Natural killer cell (primary cell): ENCODE data around the gene GPSM3. TPM values are rescaled to one million over a fixed set of nuclear protein-coding genes. Genes with fewer than 3 reads are reported as not detected.

Source experiments
- ATAC-seq, 3 donors: fragments of 150-1000 bp in 2 of 3; fragments of 200-7000 bp in 1 of 3; cut with Tn5 transposase; 1 replicate in 1 of 3; 2 replicates in 2 of 3; pipeline ENCODE4 v1.10.0; 2021; ENCODE audit warnings: mild to moderate bottlenecking in 2 of 3, moderate library complexity in 2 of 3
- DNase-seq, 2 donors: peaks; one replicate each; pipeline versions ENCODE4 v3.0.0 to v3.0.0-alpha.2; 2013 to 2021; ENCODE audit warnings: mixed read lengths in 1 of 2
- H3K27ac ChIP-seq: one replicate; pipeline ENCODE4 v1.5.1; 2013; ENCODE audit warnings: mild to moderate bottlenecking, low read length
- H3K27me3 ChIP-seq: one replicate; pipeline ENCODE4 v1.6.1; 2013; ENCODE audit warnings: low read length; ENCODE audit not compliant: control insufficient read depth, insufficient read depth
- H3K36me3 ChIP-seq: one replicate; pipeline ENCODE4 v1.6.1; 2013; ENCODE audit warnings: low read length; ENCODE audit not compliant: control insufficient read depth, insufficient read depth
- H3K4me1 ChIP-seq: one replicate; pipeline ENCODE4 v1.6.1; 2013; ENCODE audit warnings: low read length; ENCODE audit not compliant: control insufficient read depth, insufficient read depth
- H3K4me3 ChIP-seq: one replicate; pipeline ENCODE4 v1.5.1; 2013; ENCODE audit warnings: low read length
- H3K9me3 ChIP-seq: one replicate; pipeline ENCODE4 v1.6.1; 2013; ENCODE audit warnings: low read length; ENCODE audit not compliant: control insufficient read depth, insufficient read depth
- H3K27ac Mint-ChIP-seq, 2 donors: one replicate each; pipeline ENCODE4 v1.8.0; 2022; ENCODE audit warnings: mild to moderate bottlenecking in 2 of 2, mixed read lengths in 2 of 2, moderate library complexity in 1 of 2
- H3K27me3 Mint-ChIP-seq, 2 donors: one replicate each; pipeline ENCODE4 v1.8.0; 2022; ENCODE audit warnings: low read depth in 2 of 2, mixed read lengths in 2 of 2
- H3K36me3 Mint-ChIP-seq: one replicate; pipeline ENCODE4 v1.8.0; 2022; ENCODE audit warnings: mixed read lengths
- H3K4me1 Mint-ChIP-seq, 2 donors: one replicate each; pipeline ENCODE4 v1.8.0; 2022; ENCODE audit warnings: mixed read lengths in 2 of 2
- H3K4me3 Mint-ChIP-seq: one replicate; pipeline ENCODE4 v1.8.0; 2022; ENCODE audit warnings: mild to moderate bottlenecking, moderate library complexity, mixed read lengths
- H3K9me3 Mint-ChIP-seq, 2 donors: one replicate each; pipeline ENCODE4 v1.8.0; 2022; ENCODE audit warnings: mixed read lengths in 2 of 2
- WGBS: methylation state at CpG from one replicate; pipeline ENCODE4 v1.1.7; 2013; ENCODE audit warnings: missing lambda C conversion rate; ENCODE audit not compliant: insufficient coverage; 5-methylcytosine and 5-hydroxymethylcytosine counted together
- intact Hi-C: fragments of 100-400 bp; cut with micrococcal nuclease; formaldehyde crosslinking; loops from one replicate; pipeline ENCODE4 v1.14.2; 2022
- total RNA-seq, 4 donors: library from RNA; stranded (reverse); fragments of 120-200 nt in 1 of 4; gene quantifications; one replicate each; pipeline versions ENCODE4 v1.2.3 to v1.2.4, GENCODE V29; 2013 to 2022
- TF ChIP-seq, protein P1 (sequence below): fragments of 200-600 bp; IDR thresholded peaks from one replicate; pipeline ENCODE4 v1.8.0; 2022; ENCODE audit warnings: antibody characterized with exemption

The GPSM3 gene
- total RNA-seq, 3 donors from 2014 or later (not counting 1 experiment from before 2014, with no cell fraction given): 216 to 240 (median 221) TPM

DNA sequence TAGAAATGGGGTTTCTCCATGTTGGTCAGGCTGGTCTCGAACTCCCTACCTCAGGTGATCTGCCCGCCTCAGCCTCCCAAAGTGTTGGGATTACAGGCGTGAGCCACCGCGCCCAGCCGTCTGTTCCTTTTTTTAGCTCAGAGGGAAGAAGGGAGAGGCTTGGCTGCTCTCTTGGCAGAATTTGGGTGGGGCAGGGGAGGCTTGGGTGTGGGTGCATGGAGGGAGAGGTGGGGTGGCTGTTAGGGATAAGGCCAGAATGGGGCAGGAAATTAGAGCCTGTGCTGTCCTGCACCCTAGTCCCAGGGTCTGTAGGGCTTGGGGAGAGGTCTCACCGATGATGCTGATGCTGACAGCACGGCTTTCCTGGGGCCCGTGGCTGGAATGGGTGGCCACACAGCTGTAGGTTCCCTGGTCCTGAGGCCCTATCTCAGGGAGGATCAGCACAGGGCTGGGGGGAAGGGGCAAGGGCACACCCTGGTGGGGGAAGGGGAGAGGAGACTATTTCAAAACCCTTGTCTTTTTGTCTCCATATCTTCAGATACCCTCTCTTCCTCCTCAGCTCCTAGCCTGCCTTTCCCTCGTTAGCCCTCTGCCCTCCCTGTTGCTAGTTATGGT is 10.4 kb downstream of the GPSM3 start:
- DNase-seq: no peak
- H3K36me3 ChIP-seq: peaks cover 47% of the 10 kb centered on the region

DNA sequence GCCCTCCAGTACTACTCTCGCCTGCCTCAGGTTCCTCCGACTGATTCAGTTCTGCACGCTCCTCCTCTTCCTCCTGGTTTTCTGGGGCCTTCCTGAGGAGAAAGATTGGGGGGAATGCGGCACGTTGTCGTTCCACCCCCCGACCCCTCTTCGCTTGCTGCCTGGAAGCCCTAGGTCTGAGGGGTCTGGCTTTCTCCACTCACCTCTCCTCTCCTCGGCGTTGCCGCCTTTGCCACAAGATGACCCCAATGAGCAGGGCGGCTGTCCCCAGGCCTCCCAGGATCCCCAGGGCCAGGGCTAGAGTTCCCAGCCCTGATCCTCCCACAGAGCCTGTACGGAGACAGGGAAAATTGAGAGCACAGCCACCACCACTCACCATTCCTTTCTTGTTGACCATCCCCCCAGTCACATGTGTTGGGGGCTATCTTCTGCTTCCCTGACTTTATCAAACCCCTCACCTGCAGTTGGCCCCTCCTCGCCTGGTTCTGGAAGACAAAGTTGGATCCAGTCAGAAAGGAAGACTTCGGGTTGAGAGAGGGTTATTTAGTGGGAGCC is 11.2 kb downstream of the GPSM3 start:
- Mint-ChIP-seq H3K9me3 (no peaks in the 10 kb centered on the region), H3K27ac (peak overlapping the region in 1 of 2 donors; percentile 97), H3K27me3 (no peaks in the 10 kb centered on the region), H3K4me3 (peak overlapping the region; percentile 25), H3K36me3 (peaks cover 4% of the 10 kb centered on the region), H3K4me1 (peaks cover 45 to 65% of the 10 kb centered on the region in 2 donors)
- no peaks in the 10 kb centered on the region for H3K27me3 ChIP-seq
- no peak overlapping the region for H3K27ac ChIP-seq
- H3K4me3 ChIP-seq: no peak overlapping the region
- no peak for DNase-seq
- H3K36me3 ChIP-seq: peaks cover 39% of the 10 kb centered on the region
- TF ChIP-seq, protein P1, sequence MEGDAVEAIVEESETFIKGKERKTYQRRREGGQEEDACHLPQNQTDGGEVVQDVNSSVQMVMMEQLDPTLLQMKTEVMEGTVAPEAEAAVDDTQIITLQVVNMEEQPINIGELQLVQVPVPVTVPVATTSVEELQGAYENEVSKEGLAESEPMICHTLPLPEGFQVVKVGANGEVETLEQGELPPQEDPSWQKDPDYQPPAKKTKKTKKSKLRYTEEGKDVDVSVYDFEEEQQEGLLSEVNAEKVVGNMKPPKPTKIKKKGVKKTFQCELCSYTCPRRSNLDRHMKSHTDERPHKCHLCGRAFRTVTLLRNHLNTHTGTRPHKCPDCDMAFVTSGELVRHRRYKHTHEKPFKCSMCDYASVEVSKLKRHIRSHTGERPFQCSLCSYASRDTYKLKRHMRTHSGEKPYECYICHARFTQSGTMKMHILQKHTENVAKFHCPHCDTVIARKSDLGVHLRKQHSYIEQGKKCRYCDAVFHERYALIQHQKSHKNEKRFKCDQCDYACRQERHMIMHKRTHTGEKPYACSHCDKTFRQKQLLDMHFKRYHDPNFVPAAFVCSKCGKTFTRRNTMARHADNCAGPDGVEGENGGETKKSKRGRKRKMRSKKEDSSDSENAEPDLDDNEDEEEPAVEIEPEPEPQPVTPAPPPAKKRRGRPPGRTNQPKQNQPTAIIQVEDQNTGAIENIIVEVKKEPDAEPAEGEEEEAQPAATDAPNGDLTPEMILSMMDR: no peak
- ATAC-seq: no peak
- no peaks in the 10 kb centered on the region for H3K9me3 ChIP-seq
- 95% methylated on average over 15 of the region's 15 CpGs for WGBS
- intact Hi-C loops: no loop called here
- H3K4me1 ChIP-seq: peaks cover 33% of the 10 kb centered on the region

More for the DNA sequence above, 10.4 kb downstream of the GPSM3 start:
- H3K27ac ChIP-seq: no peak overlapping the region
- ATAC-seq: no peak
- H3K4me1 ChIP-seq: peaks cover 32% of the 10 kb centered on the region
- H3K9me3 Mint-ChIP-seq: no peaks in the 10 kb centered on the region
- H3K36me3 Mint-ChIP-seq: peaks cover 12% of the 10 kb centered on the region
- intact Hi-C loops: no loop called here
- no peak overlapping the region for H3K4me3 Mint-ChIP-seq
- H3K27me3 ChIP-seq: no peaks in the 10 kb centered on the region
- peaks cover 44 to 65% of the 10 kb centered on the region in 2 donors for H3K4me1 Mint-ChIP-seq
- H3K27me3 Mint-ChIP-seq: no peaks in the 10 kb centered on the region
- TF ChIP-seq, protein P1: no peak
- 92% methylated on average over 10 of the region's 10 CpGs for WGBS
- H3K27ac Mint-ChIP-seq: peak overlapping the region in 1 of 2 donors; percentile 97
- H3K9me3 ChIP-seq: no peaks in the 10 kb centered on the region
- no peak overlapping the region for H3K4me3 ChIP-seq

DNA sequence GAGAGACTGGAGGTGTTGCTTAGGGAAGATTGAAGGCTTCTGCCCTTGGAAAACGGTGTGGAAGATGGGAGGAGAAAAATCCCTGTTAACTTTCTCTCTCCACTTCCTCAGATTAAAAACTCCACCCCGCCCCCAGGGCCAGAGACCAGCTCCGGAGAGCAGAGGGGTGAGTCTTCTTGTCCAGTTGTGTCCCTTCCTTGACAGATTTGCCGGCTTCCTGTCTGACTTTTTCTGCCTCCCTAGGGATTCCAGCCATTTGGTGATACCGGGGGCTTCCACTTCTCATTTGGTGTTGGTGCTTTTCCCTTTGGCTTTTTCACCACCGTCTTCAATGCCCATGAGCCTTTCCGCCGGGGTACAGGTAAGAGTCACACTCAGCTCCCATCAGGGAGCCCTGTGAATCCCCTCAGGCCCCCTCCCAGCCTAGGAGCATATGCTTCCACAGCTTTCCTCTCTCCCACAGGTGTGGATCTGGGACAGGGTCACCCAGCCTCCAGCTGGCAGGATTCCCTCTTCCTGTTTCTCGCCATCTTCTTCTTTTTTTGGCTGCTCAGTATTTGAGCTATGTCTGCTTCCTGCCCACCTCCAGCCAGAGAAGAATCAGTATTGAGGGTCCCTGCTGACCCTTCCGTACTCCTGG is 12.6 kb downstream of the GPSM3 start:
- Histone ChIP-seq H3K36me3 (peaks cover 36% of the 10 kb centered on the region), H3K4me3 (no peak overlapping the region), H3K9me3 (no peaks in the 10 kb centered on the region), H3K27me3 (no peaks in the 10 kb centered on the region), H3K4me1 (peaks cover 43% of the 10 kb centered on the region), H3K27ac (no peak overlapping the region)
- no peak for DNase-seq
- no peaks in the 10 kb centered on the region for H3K27me3 Mint-ChIP-seq
- TF ChIP-seq, protein P1: no peak
- WGBS: 87% methylated on average over 9 of the region's 10 CpGs
- no peak for ATAC-seq
- H3K9me3 Mint-ChIP-seq: no peaks in the 10 kb centered on the region
- intact Hi-C loops: loop anchor here (5.0 to 10.0 kb wide), 2 partner anchors 515 to 792 kb away; partner anchors contain the start of genes C6orf47, CSNK2B, GPANK1 and LY6G5B
- peak overlapping the region; percentile 97 for H3K27ac Mint-ChIP-seq
- peaks cover 55 to 71% of the 10 kb centered on the region in 2 donors for H3K4me1 Mint-ChIP-seq
- no peaks in the 10 kb centered on the region for H3K36me3 Mint-ChIP-seq
- peak overlapping the region; percentile 41 for H3K4me3 Mint-ChIP-seq
